Endothelial cell of umbilical vein (primary cell): ENCODE data around the gene RTKN2. TPM values are rescaled to one million over a fixed set of nuclear protein-coding genes. Genes with fewer than 3 reads are reported as not detected.

Experiments
- BruUV-seq: library from RNA; stranded (reverse); fragments of 400-500 nt; replicated peaks from 2 replicates; lab custom pipeline; 2021; lab: Mats Ljungman, UMichigan
- CTCF ChIA-PET: fragments of 300-600, 350-600 bp; sonication (Branson Sonifier 250); formaldehyde crosslinking; loops from one replicate; lab custom pipeline; 2021; ENCODE audit warnings: antibody characterized with exemption, inconsistent platforms; lab: Charles Lee
- POLR2A ChIA-PET: fragments of 300-600, 350-600 bp; sonication (Branson Sonifier 250); formaldehyde crosslinking; loops from one replicate; lab custom pipeline; 2021; ENCODE audit warnings: antibody characterized with exemption, inconsistent platforms; lab: Charles Lee
- DNase-seq: peaks from one replicate; pipeline ENCODE4 v3.0.0-alpha.2; 2011; ENCODE audit warnings: low read depth, low spot score
- FAIRE-seq: peaks from 2 replicates; lab custom pipeline; 2011; peaks lifted over from hg19 to GRCh38; lab: Jason Lieb, UNC
- H2AFZ ChIP-seq: 2 replicates; pipeline ENCODE4 v1.6.0; 2012; ENCODE audit warnings: low read depth, low read length, control low read depth, inconsistent platforms
- H3K27ac ChIP-seq: 2 replicates; pipeline ENCODE4 v1.5.1; 2011; ENCODE audit warnings: low read depth, mild to moderate bottlenecking, control low read depth, low read length, moderate library complexity; ENCODE audit not compliant: insufficient read depth
- H3K27me3 ChIP-seq, 2 experiments: 2 replicates each; pipeline versions ENCODE4 v1.6.0 to v1.6.1; 2011; ENCODE audit warnings: low read length in 2 of 2, mixed read lengths in 1 of 2; ENCODE audit not compliant: control insufficient read depth in 2 of 2, insufficient read depth in 2 of 2
- H3K36me3 ChIP-seq, 2 experiments: 2 replicates in 1 of 2; 3 replicates in 1 of 2; pipeline ENCODE4 v1.5.1; 2011; ENCODE audit warnings: low read length in 2 of 2, mild to moderate bottlenecking in 1 of 2, moderate library complexity in 1 of 2; ENCODE audit not compliant: control insufficient read depth in 2 of 2, insufficient read depth in 2 of 2; ENCODE audit errors: extremely low read depth in 1 of 2
- H3K4me1 ChIP-seq: 3 replicates; pipeline ENCODE4 v1.5.1; 2011; ENCODE audit warnings: mild to moderate bottlenecking, low read length; ENCODE audit not compliant: control insufficient read depth, insufficient read depth; ENCODE audit errors: extremely low read depth
- H3K4me2 ChIP-seq: 2 replicates; pipeline ENCODE4 v1.6.1; 2011; ENCODE audit warnings: low read length, control low read depth, mixed read lengths; ENCODE audit not compliant: insufficient read depth
- H3K4me3 ChIP-seq, 3 experiments: fragments of 200-600 bp in 1 of 3; sonication (generic), shearing (Covaris generic) in 1 of 3; replicated peaks in 1 of 3; 2 replicates each; pipeline ENCODE4 v1.5.1; 2011 to 2016; ENCODE audit warnings: control low read depth in 3 of 3, low read length in 3 of 3, mild to moderate bottlenecking in 2 of 3, inconsistent platforms in 1 of 3, low read depth in 1 of 3, moderate library complexity in 1 of 3; ENCODE audit not compliant: insufficient read depth in 1 of 3
- H3K79me2 ChIP-seq: 2 replicates; pipeline ENCODE4 v1.6.0; 2012; ENCODE audit warnings: low read length, inconsistent platforms; ENCODE audit not compliant: control insufficient read depth, insufficient read depth
- H3K9ac ChIP-seq: replicated peaks from 2 replicates; pipeline ENCODE3; 2011; ENCODE audit warnings: low read length, control low read depth; ENCODE audit not compliant: insufficient read depth; ENCODE audit errors: extremely low read depth
- H3K9me1 ChIP-seq: replicated peaks from 3 replicates; pipeline ENCODE4 v1.6.0; 2011; ENCODE audit warnings: mild to moderate bottlenecking, low read length; ENCODE audit not compliant: control insufficient read depth, insufficient read depth; ENCODE audit errors: extremely low read depth
- H3K9me3 ChIP-seq: replicated peaks from 2 replicates; pipeline ENCODE4 v1.5.1; 2012; ENCODE audit warnings: low read length, inconsistent platforms; ENCODE audit not compliant: control insufficient read depth, insufficient read depth
- H4K20me1 ChIP-seq: replicated peaks from 2 replicates; pipeline ENCODE3; 2011; ENCODE audit warnings: mild to moderate bottlenecking, low read length; ENCODE audit not compliant: control insufficient read depth, insufficient read depth; ENCODE audit errors: extremely low read depth
- GATA2 ChIP-seq: IDR thresholded peaks from 2 replicates; pipeline ENCODE4 v1.7.0; 2011; ENCODE audit warnings: low read depth, mild to moderate bottlenecking, moderate library complexity, mixed read lengths, low read length; ENCODE audit not compliant: insufficient read length, insufficient read depth
- JUN ChIP-seq: IDR thresholded peaks from 2 replicates; pipeline ENCODE4 v1.6.1; 2011; ENCODE audit warnings: borderline replicate concordance, low read depth; ENCODE audit not compliant: insufficient read length, insufficient read depth
- dilution Hi-C: fragments of 300-500 bp; cut with MboI; formaldehyde crosslinking; loops from one replicate; pipeline ENCODE4 v1.15.0; 2019; ENCODE audit warnings: low sequenced_read_pairs; ENCODE audit not compliant: extremely low pct_ligation_motif_present
- intact Hi-C: fragments of 100-400 bp; cut with micrococcal nuclease; formaldehyde crosslinking; loops from one replicate; pipeline ENCODE4 v1.10.0; 2022
- polyA plus RNA-seq, 4 experiments: library from polyadenylated mRNA; depleted of rRNA in 3 of 4; stranded (reverse) in 3 of 4; unstranded in 1 of 4; fragments of >200 nt; gene quantifications; 2 replicates each; pipeline versions ENCODE4 v1.2.1 to v1.2.3, GENCODE V29; 2011 to 2012; ENCODE audit warnings: missing spikeins in 1 of 4
- total RNA-seq: library from RNA; stranded (reverse); gene quantifications from 2 replicates; pipeline ENCODE4 v1.2.3, GENCODE V29; 2021
- TF ChIP-seq, protein P1 (sequence below): IDR thresholded peaks from 2 replicates; pipeline ENCODE4 v1.6.1; 2011; ENCODE audit not compliant: insufficient read depth, insufficient read length
- TF ChIP-seq, protein P2 (sequence below), 2 donors: IDR thresholded peaks; 1 replicate in 1 of 2; 2 replicates in 1 of 2; pipeline ENCODE4 v1.5.1; 2011; ENCODE audit warnings: low read length in 2 of 2, mild to moderate bottlenecking in 2 of 2, moderate library complexity in 2 of 2, control low read depth in 1 of 2, inconsistent platforms in 1 of 2, low read depth in 1 of 2; ENCODE audit not compliant: insufficient read depth in 1 of 2; ENCODE audit errors: extremely low read depth in 1 of 2

The RTKN2 gene
- total and polyA plus RNA-seq, 2 donors (not counting 3 experiments of a cell fraction or from before 2014, with no cell fraction given) = 0.65 to 4.8 TPM

DNA sequence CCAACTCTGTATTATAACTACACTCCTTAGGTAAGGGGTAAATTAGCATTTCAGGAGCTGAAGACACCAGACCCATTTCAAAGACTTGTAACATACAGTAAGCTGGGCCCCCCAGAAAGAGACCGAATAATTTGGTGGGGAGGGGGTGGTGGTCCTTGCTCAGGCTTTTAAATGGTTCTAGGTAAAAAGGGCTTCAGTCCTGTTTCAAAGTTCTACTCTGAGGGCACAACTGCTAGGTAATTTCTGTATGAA, 73.0 kb downstream of the RTKN2 start:
- Histone ChIP-seq H3K27ac (no peak overlapping the region), H3K9me3 (no peaks in the 10 kb centered on the region), H3K9me1 (peaks cover 2% of the 10 kb centered on the region), H3K4me3 (no peak overlapping the region), H3K9ac (no peak overlapping the region), H3K36me3 (no peaks in the 10 kb centered on the region), H3K4me1 (no peaks in the 10 kb centered on the region), H4K20me1 (no peaks in the 10 kb centered on the region), H3K27me3 (no peaks in the 10 kb centered on the region), H3K79me2 (no peaks in the 10 kb centered on the region), H2AFZ (no peak overlapping the region), H3K4me2 (no peak overlapping the region)
- TF ChIP-seq, protein P1, sequence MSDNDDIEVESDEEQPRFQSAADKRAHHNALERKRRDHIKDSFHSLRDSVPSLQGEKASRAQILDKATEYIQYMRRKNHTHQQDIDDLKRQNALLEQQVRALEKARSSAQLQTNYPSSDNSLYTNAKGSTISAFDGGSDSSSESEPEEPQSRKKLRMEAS = no peak
- TF ChIP-seq, protein P2, sequence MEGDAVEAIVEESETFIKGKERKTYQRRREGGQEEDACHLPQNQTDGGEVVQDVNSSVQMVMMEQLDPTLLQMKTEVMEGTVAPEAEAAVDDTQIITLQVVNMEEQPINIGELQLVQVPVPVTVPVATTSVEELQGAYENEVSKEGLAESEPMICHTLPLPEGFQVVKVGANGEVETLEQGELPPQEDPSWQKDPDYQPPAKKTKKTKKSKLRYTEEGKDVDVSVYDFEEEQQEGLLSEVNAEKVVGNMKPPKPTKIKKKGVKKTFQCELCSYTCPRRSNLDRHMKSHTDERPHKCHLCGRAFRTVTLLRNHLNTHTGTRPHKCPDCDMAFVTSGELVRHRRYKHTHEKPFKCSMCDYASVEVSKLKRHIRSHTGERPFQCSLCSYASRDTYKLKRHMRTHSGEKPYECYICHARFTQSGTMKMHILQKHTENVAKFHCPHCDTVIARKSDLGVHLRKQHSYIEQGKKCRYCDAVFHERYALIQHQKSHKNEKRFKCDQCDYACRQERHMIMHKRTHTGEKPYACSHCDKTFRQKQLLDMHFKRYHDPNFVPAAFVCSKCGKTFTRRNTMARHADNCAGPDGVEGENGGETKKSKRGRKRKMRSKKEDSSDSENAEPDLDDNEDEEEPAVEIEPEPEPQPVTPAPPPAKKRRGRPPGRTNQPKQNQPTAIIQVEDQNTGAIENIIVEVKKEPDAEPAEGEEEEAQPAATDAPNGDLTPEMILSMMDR (IDR thresholded peaks at IDR 0.05; ENCODE audit: extremely low read depth in 1 of 2, insufficient read depth in 1 of 2, low read depth in 1 of 2, low read length in 2 of 2) = no peak
- TF ChIP-seq GATA2 (no peak), JUN (no peak)
- ChIA-PET POLR2A (no interaction called here), CTCF (interaction anchor here (1.1 to 1.5 kb wide), 2 partner anchors 11 to 21 kb away, joined by 3 to 5 read pairs; no protein-coding TSS in a partner anchor)
- dilution Hi-C loops = no loop called here
- FAIRE-seq (no peak), DNase-seq (no peak)
- intact Hi-C loops = no loop called here
- no TSS peak for BruUV-seq
